ENCODE measurements around the gene P3H1. TPM values are rescaled to one million over a fixed set of nuclear protein-coding genes. Genes with fewer than 3 reads are reported as not detected.

The P3H1 gene
- total and polyA plus RNA-seq, 5 donors = 11.1 to 17.8 (median 14.2) TPM

DNA sequence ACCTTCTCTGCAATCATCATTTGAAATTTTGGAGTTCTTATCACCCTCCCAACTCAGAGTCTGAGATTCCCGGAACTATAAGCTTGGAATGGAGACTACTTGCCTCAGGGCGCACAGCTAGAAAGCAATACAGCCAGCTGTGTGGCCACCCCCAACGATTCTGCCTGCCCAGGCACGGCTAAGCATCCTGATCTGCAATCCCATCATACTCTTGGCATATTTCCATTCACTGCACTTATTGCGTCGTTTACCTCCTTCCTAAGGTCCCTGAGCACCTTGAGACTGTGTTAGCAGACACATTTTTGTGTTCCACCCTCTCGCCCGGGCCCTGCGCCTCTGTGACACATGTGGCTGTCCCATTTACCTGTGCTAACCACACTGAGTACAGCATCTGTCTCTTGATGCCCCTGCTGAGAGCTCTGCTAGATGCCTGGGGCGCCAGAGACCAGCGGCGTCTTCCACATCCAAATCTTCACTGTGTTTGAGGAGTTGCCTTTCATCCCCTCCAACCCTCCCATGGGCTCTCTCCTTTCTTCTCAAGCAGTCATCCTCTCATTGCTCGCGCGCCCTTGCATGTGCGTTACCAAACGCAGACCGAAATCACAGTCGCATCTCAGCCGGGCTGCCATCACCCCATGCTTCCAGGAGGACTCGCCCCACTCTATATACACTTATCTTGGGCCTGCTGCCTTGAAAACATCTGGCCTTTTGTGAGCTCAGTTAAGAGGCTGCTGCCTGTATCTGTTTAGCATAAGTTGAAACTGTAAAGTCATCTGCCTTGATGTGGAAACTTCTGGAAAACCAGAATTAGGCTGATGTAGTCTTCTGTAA lies 23.3 kb downstream of the P3H1 start:
- Histone ChIP-seq H3K4me1 (ENCODE audit: control insufficient read depth, insufficient read depth, low read length) (no peaks in the 10 kb centered on the region), H3K4me3 (ENCODE audit: low read length) (no peak overlapping the region), H3K27me3 (ENCODE audit: control insufficient read depth, insufficient read depth) (no peaks in the 10 kb centered on the region), H3K9me3 (ENCODE audit: control insufficient read depth, low read length) (no peaks in the 10 kb centered on the region), H3K27ac (ENCODE audit: low read length) (no peak overlapping the region)
- intact Hi-C loops (cut with DNase I) = loop anchor here in 3 of 4 donors (5.0 to 10.0 kb wide), 3 partner anchors 159 to 599 kb away; no protein-coding TSS in a partner anchor
- no peak for ATAC-seq
- 80% methylated on average over 21 of the region's 21 CpGs for WGBS
- peak in 1 of 3 donors; percentile 21 for DNase-seq

DNA sequence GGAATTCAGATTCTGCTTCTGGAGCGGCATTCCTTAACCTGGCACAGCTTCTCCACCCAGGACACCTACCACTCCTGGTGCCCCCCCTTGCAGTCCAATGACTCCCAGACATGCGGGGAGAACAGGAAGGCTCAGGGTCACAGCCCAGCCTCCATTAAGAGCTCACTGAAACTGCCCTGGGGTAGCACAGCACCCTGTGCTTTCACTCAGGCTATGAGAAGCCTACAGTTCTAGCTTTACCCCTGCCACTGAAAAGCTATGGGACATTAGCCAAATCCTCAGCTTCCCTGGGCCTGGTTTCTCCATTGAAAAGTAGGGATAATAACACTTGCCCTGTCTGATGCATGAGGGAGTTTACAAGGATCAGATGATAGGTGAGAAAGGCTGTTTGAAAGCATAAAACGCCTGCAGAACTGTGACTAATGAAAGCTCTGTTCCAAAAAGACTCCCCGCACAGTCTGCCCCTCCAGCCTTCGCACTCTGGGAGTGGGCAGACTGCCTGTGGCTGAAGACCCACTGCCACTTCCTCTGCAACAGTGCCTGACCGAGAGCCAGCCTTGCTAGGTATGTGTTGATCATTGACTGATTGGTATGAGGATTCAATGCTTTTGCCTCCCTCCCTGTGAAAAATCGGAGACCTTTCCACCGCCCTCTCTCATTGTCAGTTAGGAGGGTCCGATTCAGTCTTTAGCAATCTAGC lies 24.1 kb downstream of the P3H1 start:
- intact Hi-C loops (cut with DNase I) = loop anchor here in 3 of 4 donors (5.0 to 10.0 kb wide), 3 partner anchors 158 to 598 kb away; no protein-coding TSS in a partner anchor
- no peaks in the 10 kb centered on the region for H3K27me3 ChIP-seq (ENCODE audit: control insufficient read depth, insufficient read depth)
- H3K4me3 ChIP-seq (ENCODE audit: low read length) = no peak overlapping the region
- DNase-seq = peak in 1 of 3 donors; percentile 16
- H3K9me3 ChIP-seq (ENCODE audit: control insufficient read depth, low read length) = no peaks in the 10 kb centered on the region
- no peaks in the 10 kb centered on the region for H3K4me1 ChIP-seq (ENCODE audit: control insufficient read depth, insufficient read depth, low read length)
- no peak for ATAC-seq
- 84% methylated on average over 9 of the region's 9 CpGs for WGBS
- H3K27ac ChIP-seq (ENCODE audit: low read length) = no peak overlapping the region

DNA sequence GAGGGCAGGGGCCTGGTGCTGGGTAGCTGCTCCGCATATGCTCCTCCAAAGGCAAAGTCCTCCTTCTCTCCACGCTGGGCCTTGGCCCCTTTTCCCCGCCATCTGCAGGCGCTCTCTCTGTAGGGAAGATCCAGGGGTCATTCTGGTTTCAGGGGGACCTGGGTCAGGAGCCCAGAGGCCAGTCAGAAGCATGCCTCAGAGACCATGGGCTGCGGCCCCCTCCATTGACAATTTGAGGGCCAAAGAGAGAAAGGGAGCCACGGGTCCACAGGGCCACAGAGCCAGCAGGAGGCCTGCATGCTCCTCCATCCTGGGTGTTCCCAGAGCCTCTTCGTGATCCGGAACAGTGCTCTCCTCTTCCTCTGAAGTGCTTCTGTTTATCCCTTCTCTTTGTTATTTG lies 24.7 kb downstream of the P3H1 start:
- WGBS = 89% methylated on average over 8 of the region's 8 CpGs
- Histone ChIP-seq H3K27ac (ENCODE audit: low read length) (no peak overlapping the region), H3K4me3 (ENCODE audit: low read length) (no peak overlapping the region), H3K27me3 (ENCODE audit: control insufficient read depth, insufficient read depth) (no peaks in the 10 kb centered on the region), H3K9me3 (ENCODE audit: control insufficient read depth, low read length) (no peaks in the 10 kb centered on the region), H3K4me1 (ENCODE audit: control insufficient read depth, insufficient read depth, low read length) (no peaks in the 10 kb centered on the region)
- ATAC-seq (no peak), DNase-seq (no peak)
- intact Hi-C loops (cut with DNase I) = loop anchor here in 3 of 4 donors (5.0 to 10.0 kb wide), 3 partner anchors 157 to 597 kb away; no protein-coding TSS in a partner anchor

DNA sequence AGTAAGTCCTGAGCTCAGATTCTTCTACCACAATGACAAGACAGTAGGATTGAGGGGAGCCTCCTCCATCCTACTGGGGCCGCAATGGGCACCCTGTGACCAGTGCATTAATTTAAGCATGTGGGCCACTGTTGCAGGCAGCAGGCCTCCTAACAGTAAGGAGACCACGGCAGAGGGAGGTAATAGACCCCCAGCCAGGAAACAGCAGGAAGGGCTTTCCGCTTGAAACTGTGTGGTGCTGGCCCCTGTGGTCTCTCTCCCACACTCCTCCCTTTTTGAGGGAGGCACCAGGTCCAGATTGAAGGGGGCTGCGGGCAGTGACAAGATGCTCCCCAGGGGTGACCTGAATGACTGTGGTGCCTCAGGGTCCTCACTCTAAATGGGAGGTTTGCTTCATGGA lies 25.1 kb downstream of the P3H1 start:
- WGBS = 86% methylated on average over 4 of the region's 4 CpGs
- Histone ChIP-seq H3K27me3 (ENCODE audit: control insufficient read depth, insufficient read depth) (no peaks in the 10 kb centered on the region), H3K4me3 (ENCODE audit: low read length) (no peak overlapping the region), H3K4me1 (ENCODE audit: control insufficient read depth, insufficient read depth, low read length) (no peaks in the 10 kb centered on the region), H3K9me3 (ENCODE audit: control insufficient read depth, low read length) (no peaks in the 10 kb centered on the region), H3K27ac (ENCODE audit: low read length) (no peak overlapping the region)
- intact Hi-C loops (cut with DNase I) = loop anchor here in 3 of 4 donors (5.0 to 10.0 kb wide), 3 partner anchors 157 to 597 kb away; no protein-coding TSS in a partner anchor
- ATAC-seq = no peak
- no peak for DNase-seq

DNA sequence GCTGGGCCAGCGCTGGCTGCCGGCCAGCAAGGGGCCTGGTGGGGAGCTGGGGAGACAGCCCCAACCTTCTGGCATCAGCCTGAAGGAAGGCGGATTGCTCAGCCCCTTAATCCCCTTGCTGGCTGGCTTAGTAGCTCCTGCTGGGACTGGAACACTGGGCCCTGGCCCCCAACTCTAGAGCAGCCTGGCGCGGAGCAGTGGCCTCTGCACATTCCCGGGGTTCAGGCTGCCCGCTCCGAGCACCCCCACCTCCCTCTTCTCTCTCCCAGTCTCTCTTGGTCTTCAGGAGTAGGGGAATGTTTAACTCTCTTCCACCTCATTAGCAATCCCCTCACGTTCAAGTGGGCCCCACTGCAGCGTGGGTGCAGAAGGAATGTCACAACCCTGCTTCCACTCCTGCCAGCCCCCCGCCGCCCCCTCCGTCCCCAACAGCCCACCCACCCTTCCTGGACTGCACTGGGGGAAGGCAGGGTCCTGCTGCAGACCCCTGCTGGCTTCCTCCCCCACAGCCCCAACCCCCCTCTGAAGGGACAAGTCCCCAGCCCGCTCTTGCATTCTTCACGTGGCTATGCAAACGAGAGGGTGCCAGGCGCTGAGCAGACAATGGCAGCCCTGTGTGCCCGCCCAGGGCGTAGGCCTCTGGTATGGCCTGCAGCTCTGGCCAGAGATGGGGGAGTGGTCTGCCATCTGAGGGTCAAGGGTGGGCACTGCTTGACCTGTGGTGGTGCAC lies 25.8 kb downstream of the P3H1 start:
- Histone ChIP-seq H3K4me3 (ENCODE audit: low read length) (no peak overlapping the region), H3K27me3 (ENCODE audit: control insufficient read depth, insufficient read depth) (no peaks in the 10 kb centered on the region), H3K9me3 (ENCODE audit: control insufficient read depth, low read length) (no peaks in the 10 kb centered on the region), H3K27ac (ENCODE audit: low read length) (no peak overlapping the region), H3K4me1 (ENCODE audit: control insufficient read depth, insufficient read depth, low read length) (no peaks in the 10 kb centered on the region)
- DNase-seq (no peak), ATAC-seq (no peak)
- intact Hi-C loops (cut with DNase I) = loop anchor here in 3 of 4 donors (5.0 to 10.0 kb wide), 3 partner anchors 156 to 596 kb away; no protein-coding TSS in a partner anchor
- 73% methylated on average over 19 of the region's 19 CpGs for WGBS

DNA sequence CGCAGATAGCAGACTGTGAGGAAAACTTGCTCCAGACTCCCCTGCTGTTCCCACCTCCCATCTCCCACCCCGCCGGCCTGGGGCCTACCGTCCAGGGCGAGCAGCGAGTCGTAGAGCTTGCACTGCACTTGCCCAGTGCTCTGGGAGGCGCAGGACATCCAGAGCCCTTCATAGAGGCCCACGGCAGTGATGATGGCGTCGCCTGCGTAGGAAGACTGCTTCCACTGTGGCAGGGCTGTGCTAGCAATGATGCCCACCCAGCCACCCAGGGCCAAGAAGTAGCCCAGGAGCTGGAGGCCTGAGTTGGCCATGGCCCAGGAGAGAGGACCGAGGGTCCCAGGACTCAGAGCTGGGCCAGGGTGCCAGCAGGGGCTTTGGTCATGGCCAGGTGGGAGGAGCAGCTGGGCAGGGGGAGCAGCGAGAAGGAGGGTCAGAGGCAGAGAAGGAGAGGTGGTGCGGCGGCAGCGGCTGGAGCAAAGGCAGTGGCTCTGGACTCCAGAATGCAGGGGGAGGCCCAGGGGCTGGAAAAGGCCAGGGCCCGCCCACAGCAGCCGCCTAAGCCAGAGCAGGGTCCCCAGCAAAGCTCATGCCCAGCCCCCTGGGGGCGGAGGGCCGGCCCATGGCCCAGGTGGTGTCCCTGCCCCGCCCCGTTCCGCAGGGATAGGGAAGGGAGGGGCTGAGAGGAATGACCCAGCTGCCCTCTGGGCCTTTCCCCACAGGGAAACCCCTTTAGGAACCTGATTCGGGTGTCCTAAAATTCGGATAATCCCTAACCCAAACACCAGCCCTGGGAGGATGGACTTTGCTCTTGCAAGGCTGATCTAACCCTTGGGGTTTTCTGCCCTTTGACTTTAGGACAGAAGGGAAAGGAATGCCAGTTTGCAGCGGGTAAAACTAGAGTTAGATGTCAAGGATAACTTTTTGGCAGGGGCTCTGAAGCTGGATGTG lies 26.8 kb downstream of the P3H1 start, which contains the start of gene CLDN19:
Gene CLDN19 (minus strand): TSS at position 484 of the 948 bp plus-strand sequence. CDS start 173 bp downstream, at position 311.
- ATAC-seq (no peak), DNase-seq (no peak)
- no peak within 1 kb of the TSS for H3K4me3 ChIP-seq (ENCODE audit: low read length)
- no peaks in the 10 kb centered on the region for H3K9me3 ChIP-seq (ENCODE audit: control insufficient read depth, low read length)
- 67% methylated on average over 27 of the region's 27 CpGs for WGBS
- intact Hi-C loops (cut with DNase I) = loop anchor here in 3 of 4 donors (5.0 to 10.0 kb wide), 3 partner anchors 155 to 595 kb away; no protein-coding TSS in a partner anchor
- H3K27me3 ChIP-seq (ENCODE audit: control insufficient read depth, insufficient read depth) = no peaks in the 10 kb centered on the region
- no peaks in the 10 kb centered on the region for H3K4me1 ChIP-seq (ENCODE audit: control insufficient read depth, insufficient read depth, low read length)
- no peak within 1 kb of the TSS for H3K27ac ChIP-seq (ENCODE audit: low read length)

DNA sequence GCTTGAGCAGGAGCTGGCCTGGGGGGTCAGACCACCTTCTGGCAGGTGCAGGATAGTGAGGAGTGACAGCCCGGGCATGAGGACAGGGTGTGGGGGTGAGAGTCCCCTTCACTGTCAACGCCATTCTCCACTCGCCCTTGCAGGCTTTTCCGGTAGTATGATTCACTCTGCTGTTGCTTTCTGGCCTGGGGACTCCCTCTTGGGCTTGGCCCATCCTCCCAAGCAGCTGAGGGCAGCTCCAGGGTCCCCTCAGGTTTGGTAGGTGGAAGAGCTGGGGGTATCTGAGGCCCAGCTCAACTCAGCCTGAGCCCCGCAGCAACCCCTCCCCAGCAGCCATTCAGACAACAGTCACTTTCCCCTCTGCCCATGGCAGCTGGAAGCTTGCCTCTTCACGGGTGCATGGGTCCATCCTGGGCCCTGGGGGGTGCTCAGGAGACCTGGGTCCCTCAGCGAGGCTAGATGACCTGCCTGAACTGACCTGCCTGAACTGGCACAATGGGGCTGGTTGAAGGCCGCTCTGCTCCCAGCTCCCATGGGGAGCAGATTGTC lies 28.1 kb downstream of the P3H1 start:
- Histone ChIP-seq H3K4me1 (ENCODE audit: control insufficient read depth, insufficient read depth, low read length) (no peaks in the 10 kb centered on the region), H3K9me3 (ENCODE audit: control insufficient read depth, low read length) (no peaks in the 10 kb centered on the region), H3K27ac (ENCODE audit: low read length) (no peak overlapping the region), H3K27me3 (ENCODE audit: control insufficient read depth, insufficient read depth) (no peaks in the 10 kb centered on the region), H3K4me3 (ENCODE audit: low read length) (no peak overlapping the region)
- intact Hi-C loops (cut with DNase I) = no loop called here
- WGBS = 79% methylated on average over 8 of the region's 8 CpGs
- no peak for ATAC-seq
- no peak for DNase-seq

DNA sequence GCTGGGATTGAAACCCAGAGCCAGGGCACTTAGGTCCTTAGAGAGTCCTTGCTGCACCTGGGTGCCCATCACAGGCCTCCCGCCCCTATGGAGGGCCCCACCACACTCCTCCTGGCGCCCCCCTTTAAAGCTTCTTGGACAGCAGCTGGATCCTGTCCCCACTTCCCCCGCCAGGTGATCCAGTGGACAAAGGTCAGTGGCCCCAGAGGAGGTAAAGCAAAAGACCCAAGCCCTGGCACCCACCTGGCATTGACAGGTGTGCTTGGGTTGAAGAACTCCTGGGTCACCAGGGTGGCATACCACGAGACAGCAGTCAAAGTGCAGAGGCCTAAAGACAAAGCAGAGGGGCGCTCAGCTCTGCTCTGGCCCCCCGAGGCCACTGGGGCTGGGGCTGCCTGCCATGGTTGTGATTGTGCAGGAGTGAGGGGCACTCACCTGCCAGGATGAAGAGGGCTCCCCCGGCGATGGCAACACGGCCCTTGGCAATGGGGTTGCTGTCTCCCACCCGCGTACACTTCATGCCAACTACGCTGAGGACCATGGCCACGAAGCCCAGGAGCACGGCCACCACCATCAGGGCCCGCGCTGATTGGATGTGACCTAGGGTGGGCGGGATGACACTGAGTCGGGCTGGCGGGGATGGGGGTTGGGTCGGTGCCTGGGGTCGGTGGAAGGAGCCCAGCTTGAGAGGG lies 28.7 kb downstream of the P3H1 start:
- no peak for DNase-seq
- Histone ChIP-seq H3K27ac (ENCODE audit: low read length) (no peak overlapping the region), H3K9me3 (ENCODE audit: control insufficient read depth, low read length) (no peaks in the 10 kb centered on the region), H3K4me3 (ENCODE audit: low read length) (no peak overlapping the region), H3K4me1 (ENCODE audit: control insufficient read depth, insufficient read depth, low read length) (no peaks in the 10 kb centered on the region), H3K27me3 (ENCODE audit: control insufficient read depth, insufficient read depth) (no peaks in the 10 kb centered on the region)
- 86% methylated on average over 21 of the region's 21 CpGs for WGBS
- intact Hi-C loops (cut with DNase I) = no loop called here
- no peak for ATAC-seq

DNA sequence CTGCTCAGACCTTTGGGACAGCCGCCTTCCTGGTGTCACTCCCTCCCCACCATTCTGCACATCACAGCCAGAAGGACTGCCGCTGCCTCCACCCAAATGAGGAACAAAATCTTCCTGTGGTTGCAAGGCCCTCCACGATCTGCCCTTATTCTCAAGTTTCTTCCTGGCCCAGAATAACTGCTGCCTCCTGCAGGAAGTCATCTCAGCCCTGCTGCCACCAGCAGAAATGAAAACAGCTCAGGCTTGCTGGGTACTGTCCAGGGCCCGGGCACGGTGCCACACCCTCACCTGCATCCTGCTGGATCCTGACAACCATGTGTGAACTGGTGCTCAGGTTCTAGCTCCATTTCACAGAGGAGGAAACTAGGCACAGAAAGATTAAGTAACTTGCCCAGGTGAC lies 29.6 kb downstream of the P3H1 start:
- Histone ChIP-seq H3K9me3 (ENCODE audit: control insufficient read depth, low read length) (no peaks in the 10 kb centered on the region), H3K4me3 (ENCODE audit: low read length) (no peak overlapping the region), H3K27me3 (ENCODE audit: control insufficient read depth, insufficient read depth) (no peaks in the 10 kb centered on the region), H3K27ac (ENCODE audit: low read length) (no peak overlapping the region), H3K4me1 (ENCODE audit: control insufficient read depth, insufficient read depth, low read length) (no peaks in the 10 kb centered on the region)
- intact Hi-C loops (cut with DNase I) = no loop called here
- no peak for ATAC-seq
- 54% methylated on average over 5 of the region's 5 CpGs for WGBS
- DNase-seq = peak in 1 of 3 donors; percentile 52
